GM18498 (cell line): ENCODE results near the gene FMN2.

Experiments used
- ATAC-seq: cut with Tn5 transposase; IDR thresholded peaks from one replicate; pipeline ENCODE4 v1.9.1; 2021; ENCODE audit warnings: mild to moderate bottlenecking, moderate library complexity; ENCODE audit not compliant: unreplicated experiment

The FMN2 gene

GRCh38 chr1:240192851-240193250, 101.2 kb downstream of the FMN2 start:
- ATAC-seq: no peak

GRCh38 chr1:240193679-240194078, 102.0 kb downstream of the FMN2 start:
- ATAC-seq: no peak

GRCh38 chr1:240194120-240194519, 102.4 kb downstream of the FMN2 start:
- no peak for ATAC-seq

- no peak for ATAC-seq
These were observed 106.7 kb downstream of the FMN2 start for GRCh38 chr1:240198376-240198775.

GRCh38 chr1:240199758-240200645, 108.3 kb downstream of the FMN2 start:
- no peak for ATAC-seq

- ATAC-seq: no peak
These were observed 110.2 kb downstream of the FMN2 start for GRCh38 chr1:240201931-240202330.

- ATAC-seq: no peak
These were observed 115.5 kb downstream of the FMN2 start for GRCh38 chr1:240207073-240207709.

- no peak for ATAC-seq
These were observed 118.3 kb downstream of the FMN2 start for GRCh38 chr1:240210026-240210425.

GRCh38 chr1:240212556-240212955, 120.9 kb downstream of the FMN2 start:
- ATAC-seq: no peak

- no peak for ATAC-seq
These were observed 125.7 kb downstream of the FMN2 start for GRCh38 chr1:240217403-240217802.

GRCh38 chr1:240219104-240219503, 127.4 kb downstream of the FMN2 start:
- no peak for ATAC-seq

GRCh38 chr1:240226102-240226501, 134.4 kb downstream of the FMN2 start:
- no peak for ATAC-seq

- ATAC-seq: no peak
These were observed 139.1 kb downstream of the FMN2 start for GRCh38 chr1:240230816-240231215.

GRCh38 chr1:240232530-240232929, 140.8 kb downstream of the FMN2 start:
- ATAC-seq: no peak

GRCh38 chr1:240234485-240235210, 143.0 kb downstream of the FMN2 start:
- ATAC-seq: no peak

- no peak for ATAC-seq
These were observed 144.0 kb downstream of the FMN2 start for GRCh38 chr1:240235521-240236288.

- no peak for ATAC-seq
These were observed 145.6 kb downstream of the FMN2 start for GRCh38 chr1:240237305-240237721.

GRCh38 chr1:240239309-240239708, 147.6 kb downstream of the FMN2 start:
- ATAC-seq: no peak

- no peak for ATAC-seq
These were observed 149.6 kb downstream of the FMN2 start for GRCh38 chr1:240241278-240241677.

- no peak for ATAC-seq
These were observed 151.0 kb downstream of the FMN2 start for GRCh38 chr1:240242601-240243144.
